Activated gamma-delta T cell treated with Interleukin-2 at 50 U/mL for 16 hours (primary cell): ENCODE data around the gene ACACB.

Experiments
- DNase-seq: peaks from one replicate; pipeline ENCODE4 v3.0.0-alpha.2; 2020

Gene ACACB

GRCh38 chr12:109222062-109222461, 105.7 kb downstream of the ACACB start:
- no peak for DNase-seq

GRCh38 chr12:109222496-109222895, 106.1 kb downstream of the ACACB start:
- DNase-seq: no peak

GRCh38 chr12:109223211-109223610, 106.8 kb downstream of the ACACB start:
- no peak for DNase-seq

- DNase-seq: no peak
These were observed 107.5 kb downstream of the ACACB start for GRCh38 chr12:109223868-109224267.

GRCh38 chr12:109228664-109229063, 112.3 kb downstream of the ACACB start:
- DNase-seq: no peak

- no peak for DNase-seq
These were observed 113.8 kb downstream of the ACACB start for GRCh38 chr12:109230193-109230592.

GRCh38 chr12:109232731-109233130, 116.3 kb downstream of the ACACB start:
- DNase-seq: no peak

GRCh38 chr12:109234012-109234411, 117.6 kb downstream of the ACACB start:
- no peak for DNase-seq

GRCh38 chr12:109236257-109236656, 119.9 kb downstream of the ACACB start:
- no peak for DNase-seq

GRCh38 chr12:109239179-109239578, 122.8 kb downstream of the ACACB start:
- DNase-seq: no peak

GRCh38 chr12:109239691-109240090, 123.3 kb downstream of the ACACB start:
- no peak for DNase-seq

- DNase-seq: no peak
These were observed 124.0 kb downstream of the ACACB start for GRCh38 chr12:109240365-109240764.

- no peak for DNase-seq
These were observed 125.5 kb downstream of the ACACB start for GRCh38 chr12:109241936-109242335.

GRCh38 chr12:109244073-109244472, 127.7 kb downstream of the ACACB start:
- DNase-seq: no peak

- no peak for DNase-seq
These were observed 129.8 kb downstream of the ACACB start for GRCh38 chr12:109246221-109246620.

- DNase-seq: no peak
These were observed 131.7 kb downstream of the ACACB start for GRCh38 chr12:109247831-109248654.

- no peak for DNase-seq
These were observed 134.1 kb downstream of the ACACB start for GRCh38 chr12:109250523-109250922.

- DNase-seq: no peak
These were observed 136.4 kb downstream of the ACACB start for GRCh38 chr12:109252799-109253198.

GRCh38 chr12:109253913-109254544, 137.6 kb downstream of the ACACB start:
- no peak for DNase-seq

GRCh38 chr12:109255377-109255776, 139.0 kb downstream of the ACACB start:
- DNase-seq: no peak

- no peak for DNase-seq
These were observed 139.6 kb downstream of the ACACB start for GRCh38 chr12:109256011-109256410.

GRCh38 chr12:109258201-109258600, 141.8 kb downstream of the ACACB start:
- no peak for DNase-seq

- DNase-seq: no peak
These were observed 142.5 kb downstream of the ACACB start for GRCh38 chr12:109258607-109259544.
